Left lung (tissue), 10 donors: Measurements from ENCODE around the gene PMEPA1. TPM values are rescaled to one million over a fixed set of nuclear protein-coding genes. Genes with fewer than 3 reads are reported as not detected.

Source experiments
- ATAC-seq: fragments of 200-7000 bp; cut with Tn5 transposase; one replicate; pipeline ENCODE4 v1.9.1; 2020; ENCODE audit warnings: moderate library complexity
- DNase-seq, 4 donors: peaks; one replicate each; pipeline ENCODE4 v3.0.0-alpha.2; 2013 to 2020
- H3K27ac ChIP-seq, 2 donors: fragments of 200-600 bp; sonication (generic) in 1 of 2; one replicate each; pipeline versions ENCODE4 v1.5.0 to v1.8.0; 2020 to 2021
- H3K27me3 ChIP-seq, 2 donors: fragments of 200-600 bp; sonication (generic) in 1 of 2; one replicate each; pipeline versions ENCODE4 v1.5.0 to v1.8.0; 2020 to 2021
- H3K36me3 ChIP-seq, 2 donors: fragments of 200-600 bp; sonication (generic) in 1 of 2; one replicate each; pipeline versions ENCODE4 v1.5.0 to v1.8.0; 2020 to 2021
- H3K4me1 ChIP-seq, 2 donors: fragments of 200-600 bp; one replicate each; pipeline ENCODE4 v1.8.0; 2021
- H3K4me3 ChIP-seq, 2 donors: fragments of 200-600 bp; sonication (generic) in 1 of 2; one replicate each; pipeline versions ENCODE4 v1.5.0 to v1.8.0; 2020 to 2021; ENCODE audit warnings: mild to moderate bottlenecking in 1 of 2
- H3K9me3 ChIP-seq, 2 donors: fragments of 200-600 bp; sonication (generic) in 1 of 2; one replicate each; pipeline versions ENCODE4 v1.5.0 to v1.8.0; 2020 to 2021
- intact Hi-C, 2 donors: fragments of 100-400 bp; cut with DNase I; formaldehyde crosslinking; loops; one replicate each; pipeline versions ENCODE4 v1.11.2 to v1.14.2; 2022
- polyA plus RNA-seq, 6 donors: library from polyadenylated mRNA; unstranded; fragments of 120-200 nt; gene quantifications; one replicate each; pipeline ENCODE4 v1.2.1, GENCODE V29; 2013; ENCODE audit not compliant: insufficient read length in 6 of 6
- total RNA-seq, 2 donors: library from RNA; stranded (reverse); fragmentation: NEBNext Ultra II Directional; extraction: Animal tissue kit (Norgen Biotek cat#: 25700); gene quantifications; one replicate each; pipeline ENCODE4 v1.2.1, GENCODE V29; 2021
- TF ChIP-seq, protein P1 (sequence below), 2 donors: fragments of 200-600 bp; sonication (generic) in 1 of 2; IDR thresholded peaks; one replicate each; pipeline versions ENCODE4 v1.5.0 to v1.8.0; 2021; ENCODE audit warnings: antibody characterized with exemption in 2 of 2
- donor health status: DM: no; HTN: yes; CAD: no.
- donor health status: DM: no; HTN: no; CAD: no.

Gene PMEPA1
- total and polyA plus RNA-seq, 8 donors: 19.4 to 109 (median 26.2) TPM

DNA sequence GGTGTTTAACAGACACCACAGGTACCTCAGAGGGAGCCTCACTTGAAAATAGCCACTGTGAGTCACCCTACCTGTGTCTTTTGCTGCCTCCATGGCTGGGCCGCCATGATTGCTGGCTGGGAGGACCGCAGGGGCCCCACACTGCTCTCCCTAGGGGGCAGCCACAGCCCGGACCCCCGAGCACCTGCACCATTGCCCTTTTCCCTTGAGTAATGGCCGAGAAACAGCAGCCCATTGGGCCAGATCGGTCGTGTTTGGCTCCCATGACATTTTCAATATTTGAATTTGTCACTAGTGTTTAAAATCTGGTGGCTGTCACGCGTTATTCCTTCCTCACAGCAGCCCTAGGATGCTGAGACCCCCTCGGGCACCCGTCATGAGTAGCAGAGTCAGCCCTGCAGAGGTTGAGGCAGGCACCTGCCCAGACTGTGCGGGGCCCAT is 96.3 kb downstream of the PMEPA1 start:
- Histone ChIP-seq H3K36me3 (peaks cover 0 to 4% of the 10 kb centered on the region in 2 donors), H3K9me3 (no peaks in the 10 kb centered on the region), H3K27ac (no peak overlapping the region), H3K4me1 (peaks cover 0 to 14% of the 10 kb centered on the region in 2 donors), H3K27me3 (peaks cover 0 to 18% of the 10 kb centered on the region in 2 donors), H3K4me3 (no peak overlapping the region)
- DNase-seq: peak in 1 of 4 donors; percentile 69
- TF ChIP-seq, protein P1, sequence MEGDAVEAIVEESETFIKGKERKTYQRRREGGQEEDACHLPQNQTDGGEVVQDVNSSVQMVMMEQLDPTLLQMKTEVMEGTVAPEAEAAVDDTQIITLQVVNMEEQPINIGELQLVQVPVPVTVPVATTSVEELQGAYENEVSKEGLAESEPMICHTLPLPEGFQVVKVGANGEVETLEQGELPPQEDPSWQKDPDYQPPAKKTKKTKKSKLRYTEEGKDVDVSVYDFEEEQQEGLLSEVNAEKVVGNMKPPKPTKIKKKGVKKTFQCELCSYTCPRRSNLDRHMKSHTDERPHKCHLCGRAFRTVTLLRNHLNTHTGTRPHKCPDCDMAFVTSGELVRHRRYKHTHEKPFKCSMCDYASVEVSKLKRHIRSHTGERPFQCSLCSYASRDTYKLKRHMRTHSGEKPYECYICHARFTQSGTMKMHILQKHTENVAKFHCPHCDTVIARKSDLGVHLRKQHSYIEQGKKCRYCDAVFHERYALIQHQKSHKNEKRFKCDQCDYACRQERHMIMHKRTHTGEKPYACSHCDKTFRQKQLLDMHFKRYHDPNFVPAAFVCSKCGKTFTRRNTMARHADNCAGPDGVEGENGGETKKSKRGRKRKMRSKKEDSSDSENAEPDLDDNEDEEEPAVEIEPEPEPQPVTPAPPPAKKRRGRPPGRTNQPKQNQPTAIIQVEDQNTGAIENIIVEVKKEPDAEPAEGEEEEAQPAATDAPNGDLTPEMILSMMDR (IDR thresholded peaks at IDR 0.05): no peak
- no peak for ATAC-seq
- intact Hi-C loops: no loop called here

DNA sequence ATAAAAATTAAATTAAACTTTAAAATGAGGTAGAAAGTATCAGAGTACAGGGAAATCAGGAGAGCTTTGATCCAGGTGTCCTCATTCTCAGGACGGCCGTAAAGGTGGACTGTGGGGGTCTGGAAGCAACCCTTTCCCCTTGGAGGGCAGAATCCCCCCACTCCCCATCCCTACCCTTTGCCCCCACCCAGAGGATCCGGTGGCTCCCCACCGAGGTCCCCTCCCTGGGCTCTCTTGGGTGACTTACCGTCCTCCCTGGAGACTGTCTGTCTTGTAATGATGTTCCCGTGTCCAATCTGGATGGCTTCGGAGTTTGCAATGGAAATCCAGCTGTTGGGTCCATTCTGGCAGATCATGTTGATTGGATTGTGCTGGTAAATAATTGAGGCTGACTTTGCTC is 96.9 kb downstream of the PMEPA1 start:
- H3K4me1 ChIP-seq: peaks cover 0 to 8% of the 10 kb centered on the region in 2 donors
- H3K36me3 ChIP-seq: peaks cover 0 to 4% of the 10 kb centered on the region in 2 donors
- DNase-seq (peak in 1 of 4 donors; percentile 41), ATAC-seq (no peak)
- intact Hi-C loops: no loop called here
- H3K27me3 ChIP-seq: peaks cover 0 to 23% of the 10 kb centered on the region in 2 donors
- H3K4me3 ChIP-seq: no peak overlapping the region
- TF ChIP-seq, protein P1 (IDR thresholded peaks at IDR 0.05): no peak
- no peak overlapping the region for H3K27ac ChIP-seq
- no peaks in the 10 kb centered on the region for H3K9me3 ChIP-seq

DNA sequence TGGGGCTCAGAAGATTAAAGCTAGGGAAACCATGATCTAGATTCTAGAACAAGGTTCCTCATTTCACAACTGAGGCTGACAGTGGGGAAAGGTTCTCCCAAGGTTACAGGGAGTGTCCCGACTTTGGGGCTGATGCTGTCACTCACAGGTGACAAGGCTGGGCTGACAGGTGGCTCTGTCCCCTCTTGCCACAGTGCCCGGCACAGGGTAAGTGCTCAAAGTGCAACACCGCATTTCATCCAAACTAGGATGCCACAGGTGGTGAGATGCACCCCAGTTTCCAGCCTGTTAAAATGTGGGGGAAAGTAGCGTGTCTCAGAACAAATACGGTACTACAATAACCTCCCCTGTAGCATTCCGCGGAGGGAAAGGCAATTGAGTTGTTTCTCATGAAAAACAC is 97.4 kb downstream of the PMEPA1 start:
- Histone ChIP-seq H3K4me1 (peaks cover 0 to 3% of the 10 kb centered on the region in 2 donors), H3K27ac (no peak overlapping the region), H3K9me3 (no peaks in the 10 kb centered on the region), H3K27me3 (peaks cover 0 to 23% of the 10 kb centered on the region in 2 donors), H3K36me3 (peaks cover 0 to 4% of the 10 kb centered on the region in 2 donors), H3K4me3 (no peak overlapping the region)
- intact Hi-C loops: no loop called here
- ATAC-seq: no peak
- TF ChIP-seq, protein P1 (IDR thresholded peaks at IDR 0.05): no peak
- DNase-seq: peak in 1 of 4 donors; percentile 27

DNA sequence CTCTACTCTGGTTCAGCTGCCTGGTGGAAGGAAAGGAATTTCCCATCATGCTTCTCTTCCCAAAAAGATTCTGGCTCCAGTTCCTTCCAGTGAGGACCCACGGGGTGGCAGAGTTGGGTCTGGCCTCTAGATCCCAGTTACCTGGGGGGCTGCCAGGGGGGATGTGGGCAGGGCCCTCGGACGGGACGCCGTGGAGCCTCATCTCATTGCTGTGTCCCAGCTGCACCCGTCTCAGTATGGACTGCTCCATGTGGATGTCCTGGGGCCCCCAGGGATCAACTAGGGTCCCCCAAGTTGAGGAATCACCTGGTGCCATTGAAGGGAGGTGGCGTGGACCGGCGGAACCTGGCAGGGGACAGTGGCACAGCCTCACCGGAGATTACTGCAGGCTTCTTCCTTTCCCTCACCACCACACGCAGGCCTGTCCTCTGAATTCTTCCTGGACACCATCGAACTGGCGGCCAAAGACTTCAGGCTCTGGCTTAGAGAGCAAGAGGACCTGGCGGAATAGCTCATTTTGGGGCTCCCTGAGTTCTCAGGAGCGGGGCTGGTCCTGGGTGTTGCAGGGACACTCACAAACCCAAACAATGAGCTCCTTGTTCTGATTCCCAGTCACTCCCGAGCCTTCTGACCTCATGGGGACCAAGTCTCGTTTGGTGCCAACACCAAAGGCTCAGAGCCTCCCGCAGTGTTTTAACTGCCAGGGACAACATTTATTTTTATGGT is 98.1 kb downstream of the PMEPA1 start:
- DNase-seq (peak in 1 of 4 donors; percentile 43), ATAC-seq (no peak)
- H3K27me3 ChIP-seq: peaks cover 0 to 23% of the 10 kb centered on the region in 2 donors
- intact Hi-C loops: no loop called here
- peaks cover 0 to 4% of the 10 kb centered on the region in 2 donors for H3K36me3 ChIP-seq
- no peak overlapping the region for H3K27ac ChIP-seq
- H3K4me3 ChIP-seq: no peak overlapping the region
- H3K4me1 ChIP-seq: no peaks in the 10 kb centered on the region
- TF ChIP-seq, protein P1 (IDR thresholded peaks at IDR 0.05): no peak
- H3K9me3 ChIP-seq: no peaks in the 10 kb centered on the region

DNA sequence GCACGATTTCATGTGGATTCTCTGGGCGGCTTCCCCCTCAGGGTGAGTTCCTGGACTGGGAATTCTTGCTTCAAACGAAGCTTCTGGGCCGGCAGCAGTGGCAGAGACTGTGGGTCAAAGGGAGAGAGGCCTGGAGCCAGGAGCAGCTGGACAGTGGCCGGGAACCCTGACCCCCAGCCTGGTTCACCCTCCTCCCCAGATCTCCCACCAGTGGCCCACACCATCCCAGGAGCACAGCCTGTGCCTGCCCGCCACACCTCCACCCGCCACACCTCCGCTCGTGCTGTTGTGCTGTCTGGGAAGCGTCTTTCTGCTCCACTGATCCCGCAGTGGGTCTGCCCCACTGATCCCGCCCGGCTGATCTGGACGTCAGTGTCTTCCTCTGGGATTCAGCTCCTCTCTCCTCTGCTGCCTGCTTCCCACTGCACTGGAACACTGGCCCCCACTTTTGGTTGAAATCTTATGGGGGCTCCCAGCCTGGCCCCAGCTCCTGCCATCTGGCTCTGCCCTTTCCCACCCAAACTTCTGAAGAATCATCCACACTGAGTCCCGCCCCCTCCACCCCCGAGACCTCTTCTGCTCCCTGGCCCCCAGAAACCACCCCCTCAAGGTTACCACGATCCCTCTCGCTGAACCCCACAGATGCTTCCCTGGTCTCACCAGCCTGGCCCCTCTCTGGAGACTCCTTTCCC is 99.4 kb downstream of the PMEPA1 start:
- peaks cover 0 to 23% of the 10 kb centered on the region in 2 donors for H3K27me3 ChIP-seq
- H3K36me3 ChIP-seq: peaks cover 0 to 4% of the 10 kb centered on the region in 2 donors
- no peaks in the 10 kb centered on the region for H3K4me1 ChIP-seq
- intact Hi-C loops: no loop called here
- ATAC-seq (no peak), DNase-seq (peak in 1 of 4 donors; percentile 57)
- TF ChIP-seq, protein P1 (IDR thresholded peaks at IDR 0.05): no peak
- H3K27ac ChIP-seq: no peak overlapping the region
- H3K9me3 ChIP-seq: no peaks in the 10 kb centered on the region
- H3K4me3 ChIP-seq: no peak overlapping the region
